Breast epithelium (tissue), 3 donors: ENCODE data around the gene CNTNAP2.
"Not testable (repeated sequence)": the region's sequence is repeated elsewhere in the genome, so short reads cannot be mapped to it uniquely, and the experiment has no call there.

Experiments
- POLR2A ChIP-seq: fragments of 450-650 bp; IDR thresholded peaks from one replicate; pipeline ENCODE4 v1.6.1; 2016; ENCODE audit warnings: antibody characterized with exemption, mild to moderate bottlenecking, moderate library complexity
- POLR2AphosphoS5 ChIP-seq, 3 donors: sonication (generic); formaldehyde crosslinking; IDR thresholded peaks; one replicate each; pipeline ENCODE4 v1.6.1; 2017; ENCODE audit warnings: antibody characterized with exemption in 3 of 3

DNA sequence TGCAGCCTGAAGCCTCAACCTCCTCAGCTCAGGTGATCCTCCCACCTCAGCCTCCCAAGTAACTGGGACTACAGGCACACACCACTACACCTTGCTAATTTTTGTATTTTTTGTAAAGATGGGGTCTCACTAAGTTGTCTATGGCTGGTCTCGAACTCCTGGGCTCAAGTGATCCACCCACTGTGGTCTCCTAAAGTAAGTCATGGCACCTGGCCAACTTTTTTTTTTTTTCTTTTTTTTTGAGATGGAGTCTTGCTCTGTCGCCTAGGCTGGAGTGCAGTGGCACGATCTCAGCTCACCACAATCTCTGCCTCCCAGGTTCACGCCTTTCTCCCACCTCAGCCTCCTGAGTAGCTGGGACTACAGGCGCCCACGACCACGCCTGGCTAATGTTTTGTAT lies 2182.2 kb downstream of the CNTNAP2 start:
- TF ChIP-seq POLR2A; POLR2AphosphoS5 (IDR thresholded peaks at IDR 0.05): not testable (repeated sequence)
